RWPE2 (cell line): ENCODE data around the gene TAF1L.
A peak's percentile ranks its signal among the peaks of the same experiment; 100 is the strongest.

Experiments used
- ATAC-seq: fragments of 200-7000 bp; cut with Tn5 transposase; 3 replicates; pipeline ENCODE4 v1.9.1; 2021; ENCODE audit warnings: low read depth
- DNase-seq: peaks from one replicate; pipeline ENCODE4 v3.0.0-alpha.2; 2020; ENCODE audit warnings: low spot score
- H3K27ac ChIP-seq: fragments of 450-650 bp; 2 replicates; pipeline ENCODE4 v1.5.1; 2017; ENCODE audit warnings: mild to moderate bottlenecking; ENCODE audit not compliant: poor library complexity, severe bottlenecking
- H3K27me3 ChIP-seq: fragments of 250-450 bp; sonication (Bioruptor Pico); 2 replicates; pipeline ENCODE4 v1.5.1; 2021; ENCODE audit warnings: mild to moderate bottlenecking, moderate library complexity; ENCODE audit not compliant: insufficient read depth, poor library complexity, severe bottlenecking
- H3K36me3 ChIP-seq: fragments of 250-450 bp; sonication (Bioruptor Pico); 2 replicates; pipeline ENCODE4 v1.5.1; 2020; ENCODE audit warnings: low read depth, mild to moderate bottlenecking, moderate library complexity
- H3K4me1 ChIP-seq: fragments of 250-450 bp; sonication (Bioruptor Pico); 2 replicates; pipeline ENCODE4 v1.5.1; 2021; ENCODE audit warnings: mild to moderate bottlenecking, moderate library complexity; ENCODE audit not compliant: insufficient read depth, poor library complexity, severe bottlenecking
- H3K4me3 ChIP-seq: fragments of 250-450 bp; sonication (Bioruptor Pico); 2 replicates; pipeline ENCODE4 v1.5.1; 2021; ENCODE audit warnings: mild to moderate bottlenecking, moderate library complexity; ENCODE audit not compliant: severe bottlenecking
- H3K9me3 ChIP-seq: fragments of 250-450 bp; sonication (Bioruptor Pico); 2 replicates; pipeline ENCODE4 v1.5.1; 2021; ENCODE audit warnings: mild to moderate bottlenecking, moderate library complexity; ENCODE audit not compliant: severe bottlenecking
- TF ChIP-seq, protein P1 (sequence below): fragments of 450-650 bp; IDR thresholded peaks from one replicate; pipeline ENCODE4 v1.5.1; 2017; ENCODE audit warnings: mild to moderate bottlenecking, moderate library complexity; ENCODE audit not compliant: poor library complexity, severe bottlenecking

The TAF1L gene, protein sequence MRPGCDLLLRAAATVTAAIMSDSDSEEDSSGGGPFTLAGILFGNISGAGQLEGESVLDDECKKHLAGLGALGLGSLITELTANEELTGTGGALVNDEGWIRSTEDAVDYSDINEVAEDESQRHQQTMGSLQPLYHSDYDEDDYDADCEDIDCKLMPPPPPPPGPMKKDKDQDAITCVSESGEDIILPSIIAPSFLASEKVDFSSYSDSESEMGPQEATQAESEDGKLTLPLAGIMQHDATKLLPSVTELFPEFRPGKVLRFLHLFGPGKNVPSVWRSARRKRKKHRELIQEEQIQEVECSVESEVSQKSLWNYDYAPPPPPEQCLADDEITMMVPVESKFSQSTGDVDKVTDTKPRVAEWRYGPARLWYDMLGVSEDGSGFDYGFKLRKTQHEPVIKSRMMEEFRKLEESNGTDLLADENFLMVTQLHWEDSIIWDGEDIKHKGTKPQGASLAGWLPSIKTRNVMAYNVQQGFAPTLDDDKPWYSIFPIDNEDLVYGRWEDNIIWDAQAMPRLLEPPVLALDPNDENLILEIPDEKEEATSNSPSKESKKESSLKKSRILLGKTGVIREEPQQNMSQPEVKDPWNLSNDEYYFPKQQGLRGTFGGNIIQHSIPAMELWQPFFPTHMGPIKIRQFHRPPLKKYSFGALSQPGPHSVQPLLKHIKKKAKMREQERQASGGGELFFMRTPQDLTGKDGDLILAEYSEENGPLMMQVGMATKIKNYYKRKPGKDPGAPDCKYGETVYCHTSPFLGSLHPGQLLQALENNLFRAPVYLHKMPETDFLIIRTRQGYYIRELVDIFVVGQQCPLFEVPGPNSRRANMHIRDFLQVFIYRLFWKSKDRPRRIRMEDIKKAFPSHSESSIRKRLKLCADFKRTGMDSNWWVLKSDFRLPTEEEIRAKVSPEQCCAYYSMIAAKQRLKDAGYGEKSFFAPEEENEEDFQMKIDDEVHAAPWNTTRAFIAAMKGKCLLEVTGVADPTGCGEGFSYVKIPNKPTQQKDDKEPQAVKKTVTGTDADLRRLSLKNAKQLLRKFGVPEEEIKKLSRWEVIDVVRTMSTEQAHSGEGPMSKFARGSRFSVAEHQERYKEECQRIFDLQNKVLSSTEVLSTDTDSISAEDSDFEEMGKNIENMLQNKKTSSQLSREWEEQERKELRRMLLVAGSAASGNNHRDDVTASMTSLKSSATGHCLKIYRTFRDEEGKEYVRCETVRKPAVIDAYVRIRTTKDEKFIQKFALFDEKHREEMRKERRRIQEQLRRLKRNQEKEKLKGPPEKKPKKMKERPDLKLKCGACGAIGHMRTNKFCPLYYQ (N-terminal part only)

DNA sequence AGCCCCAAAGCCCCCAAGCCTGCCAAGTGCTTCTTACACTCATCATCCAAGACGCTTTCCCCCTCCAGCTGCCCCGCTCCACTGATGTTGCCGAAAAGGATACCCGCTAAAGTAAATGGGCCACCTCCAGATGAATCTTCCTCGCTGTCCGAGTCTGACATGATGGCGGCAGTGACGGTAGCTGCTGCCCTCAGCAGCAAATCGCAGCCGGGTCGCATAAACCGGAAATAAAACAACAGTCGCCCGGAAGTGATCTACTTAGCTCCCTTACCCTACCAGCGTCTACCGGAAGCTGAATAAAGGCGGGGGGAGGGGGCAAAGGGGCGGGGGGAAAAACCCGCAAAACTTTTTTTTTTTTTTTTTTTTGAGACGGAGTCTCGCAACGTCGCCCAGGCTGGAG, at the start of gene TAF1L:
Gene TAF1L, minus strand, starts transcription at position 308 of the 400 bp plus-strand sequence. Its CDS starts 90 bp downstream, at position 218.
- TF ChIP-seq, protein P1, sequence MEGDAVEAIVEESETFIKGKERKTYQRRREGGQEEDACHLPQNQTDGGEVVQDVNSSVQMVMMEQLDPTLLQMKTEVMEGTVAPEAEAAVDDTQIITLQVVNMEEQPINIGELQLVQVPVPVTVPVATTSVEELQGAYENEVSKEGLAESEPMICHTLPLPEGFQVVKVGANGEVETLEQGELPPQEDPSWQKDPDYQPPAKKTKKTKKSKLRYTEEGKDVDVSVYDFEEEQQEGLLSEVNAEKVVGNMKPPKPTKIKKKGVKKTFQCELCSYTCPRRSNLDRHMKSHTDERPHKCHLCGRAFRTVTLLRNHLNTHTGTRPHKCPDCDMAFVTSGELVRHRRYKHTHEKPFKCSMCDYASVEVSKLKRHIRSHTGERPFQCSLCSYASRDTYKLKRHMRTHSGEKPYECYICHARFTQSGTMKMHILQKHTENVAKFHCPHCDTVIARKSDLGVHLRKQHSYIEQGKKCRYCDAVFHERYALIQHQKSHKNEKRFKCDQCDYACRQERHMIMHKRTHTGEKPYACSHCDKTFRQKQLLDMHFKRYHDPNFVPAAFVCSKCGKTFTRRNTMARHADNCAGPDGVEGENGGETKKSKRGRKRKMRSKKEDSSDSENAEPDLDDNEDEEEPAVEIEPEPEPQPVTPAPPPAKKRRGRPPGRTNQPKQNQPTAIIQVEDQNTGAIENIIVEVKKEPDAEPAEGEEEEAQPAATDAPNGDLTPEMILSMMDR = no peak
- no peaks in the 10 kb centered on the region for H3K36me3 ChIP-seq
- no peak for ATAC-seq

DNA sequence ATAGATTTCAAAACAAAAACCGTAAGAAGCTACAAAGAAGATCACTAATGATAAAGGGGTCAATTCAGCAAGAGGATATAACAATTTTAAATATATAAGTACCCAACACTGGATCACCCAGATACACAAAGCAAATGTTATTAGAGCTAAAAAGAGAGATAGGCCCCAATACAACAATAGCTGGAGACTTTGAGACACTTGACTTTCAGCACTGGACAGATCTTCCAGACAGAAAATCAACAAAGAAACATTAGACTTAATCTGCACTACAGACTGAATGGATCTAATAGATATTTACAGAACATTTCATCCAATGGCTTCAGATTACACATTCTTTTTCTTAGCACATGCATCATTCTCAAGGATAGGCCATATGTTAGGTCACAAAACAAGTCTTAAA, 46.3 kb upstream of the TAF1L start:
- H3K4me3 ChIP-seq = no peak overlapping the region
- no peak for ATAC-seq

More for the DNA sequence above, at the start of gene TAF1L:
- Histone ChIP-seq H3K4me1 (no peaks in the 10 kb centered on the region), H3K4me3 (no peak within 1 kb of the TSS), H3K27ac (no peak within 1 kb of the TSS), H3K9me3 (no peaks in the 10 kb centered on the region), H3K27me3 (no peaks in the 10 kb centered on the region)
- no peak for DNase-seq

DNA sequence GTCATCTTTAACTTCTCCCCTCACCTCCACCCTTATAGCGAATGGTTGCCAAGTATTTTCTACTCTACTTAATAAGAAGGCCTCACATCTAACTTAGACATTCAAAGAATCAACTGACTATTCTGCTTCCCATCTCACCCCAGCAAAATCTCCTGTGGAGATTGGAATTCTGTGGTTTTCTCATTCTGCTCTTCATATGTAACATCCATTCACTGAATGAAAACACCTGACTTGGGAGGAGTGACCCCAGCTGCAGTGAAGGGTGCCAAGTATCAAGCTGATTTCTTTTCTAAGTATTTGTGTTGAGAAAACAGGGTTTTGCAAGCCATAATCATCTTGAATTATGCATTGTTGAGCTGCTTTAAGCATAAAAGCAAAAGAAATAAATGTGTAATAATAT, 42.5 kb upstream of the TAF1L start:
- H3K4me1 ChIP-seq = peaks cover 4% of the 10 kb centered on the region
- no peak overlapping the region for H3K27ac ChIP-seq
- DNase-seq (no peak), ATAC-seq (no peak)
- no peaks in the 10 kb centered on the region for H3K27me3 ChIP-seq
- no peaks in the 10 kb centered on the region for H3K36me3 ChIP-seq
- TF ChIP-seq, protein P1 = no peak
- no peak overlapping the region for H3K4me3 ChIP-seq
- no peaks in the 10 kb centered on the region for H3K9me3 ChIP-seq

More for the DNA sequence above, 46.3 kb upstream of the TAF1L start:
- DNase-seq = no peak
- Histone ChIP-seq H3K27ac (no peak overlapping the region), H3K36me3 (no peaks in the 10 kb centered on the region), H3K9me3 (peaks cover 3% of the 10 kb centered on the region), H3K27me3 (no peaks in the 10 kb centered on the region), H3K4me1 (no peaks in the 10 kb centered on the region)
- TF ChIP-seq, protein P1 = no peak

DNA sequence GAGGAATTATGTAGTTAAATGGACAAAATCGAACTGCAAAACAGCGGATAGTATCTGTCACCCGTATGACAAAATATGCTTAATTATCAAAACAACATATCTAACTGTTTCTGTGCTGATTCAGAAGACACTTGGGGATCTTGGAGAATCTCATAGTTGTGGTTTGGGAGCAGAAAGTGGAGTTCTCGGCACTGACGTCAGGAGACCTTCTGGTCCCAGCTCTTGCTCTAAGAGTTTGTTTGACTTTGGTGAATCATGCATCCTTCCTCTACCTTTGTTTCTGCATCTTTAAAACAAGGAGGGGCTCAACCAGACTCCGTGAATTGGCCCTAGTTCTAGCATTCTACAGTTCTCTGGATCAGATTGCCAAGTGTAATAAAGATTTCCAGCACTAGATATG, 37.0 kb upstream of the TAF1L start:
- H3K27me3 ChIP-seq = no peaks in the 10 kb centered on the region
- peaks cover 13% of the 10 kb centered on the region for H3K4me1 ChIP-seq
- peak overlapping the region; percentile 77 for H3K27ac ChIP-seq
- ATAC-seq (peak; percentile 97), DNase-seq (peak; percentile 73)
- TF ChIP-seq, protein P1 = no peak
- H3K4me3 ChIP-seq = no peak overlapping the region
- no peaks in the 10 kb centered on the region for H3K9me3 ChIP-seq
- H3K36me3 ChIP-seq = no peaks in the 10 kb centered on the region
